B cell (primary cell): ENCODE results near the gene SLC49A3. TPM values are rescaled to one million over a fixed set of nuclear protein-coding genes. Genes with fewer than 3 reads are reported as not detected.

ENCODE experiments used
- ATAC-seq: fragments of 200-7000 bp; cut with Tn5 transposase; one replicate; pipeline ENCODE4 v1.10.0; 2021; ENCODE audit warnings: low read depth, mild to moderate bottlenecking, moderate number of reproducible peaks, moderate library complexity
- CTCF ChIA-PET: fragments of 350-600 bp; sonication (Branson Sonifier 250); formaldehyde crosslinking; loops from one replicate; lab custom pipeline; 2021; ENCODE audit warnings: antibody characterized with exemption, inconsistent platforms; lab: Charles Lee
- POLR2A ChIA-PET: fragments of 350-600 bp; sonication (Branson Sonifier 250); formaldehyde crosslinking; loops from one replicate; lab custom pipeline; 2021; ENCODE audit warnings: antibody characterized with exemption; lab: Charles Lee
- DNase-seq: peaks from one replicate; pipeline ENCODE4 v3.0.0; 2013
- H2AFZ ChIP-seq: 2 replicates; pipeline ENCODE4 v1.6.1; 2012; ENCODE audit warnings: mild to moderate bottlenecking, low read depth, low read length; ENCODE audit not compliant: insufficient read depth, poor library complexity, severe bottlenecking
- H3K27ac ChIP-seq, 2 donors: 1 replicate in 1 of 2; 2 replicates in 1 of 2; pipeline ENCODE4 v1.5.1; 2012 to 2013; ENCODE audit warnings: low read length in 2 of 2, mild to moderate bottlenecking in 2 of 2, moderate library complexity in 1 of 2
- H3K27me3 ChIP-seq, 4 experiments: fragments of 200-600 bp in 1 of 4; sonication (generic) in 1 of 4; replicated peaks in 1 of 4; 1 replicate in 2 of 4; 2 replicates in 2 of 4; pipeline versions ENCODE4 v1.6.1 to v1.7.0; 2013 to 2016; ENCODE audit warnings: low read length in 3 of 4, mild to moderate bottlenecking in 2 of 4, mixed read lengths in 1 of 4, moderate library complexity in 1 of 4; ENCODE audit not compliant: insufficient read depth in 4 of 4, control insufficient read depth in 3 of 4; ENCODE audit errors: control extremely low read depth in 1 of 4
- H3K36me3 ChIP-seq, 2 experiments: replicated peaks in 1 of 2; 1 replicate in 1 of 2; 2 replicates in 1 of 2; pipeline versions ENCODE4 v1.6.1 to v1.7.1; 2013; ENCODE audit warnings: low read length in 1 of 2; ENCODE audit not compliant: insufficient read depth in 2 of 2, control insufficient read depth in 1 of 2; ENCODE audit errors: control extremely low read depth in 1 of 2, extremely low read depth in 1 of 2
- H3K4me1 ChIP-seq, 2 donors: fragments of 200-600 bp in 1 of 2; sonication (generic) in 1 of 2; 1 replicate in 1 of 2; 2 replicates in 1 of 2; pipeline versions ENCODE4 v1.5.1 to v1.6.1; 2013 to 2017; ENCODE audit warnings: low read length in 2 of 2; ENCODE audit not compliant: control insufficient read depth in 2 of 2, insufficient read depth in 2 of 2
- H3K4me2 ChIP-seq: replicated peaks from 2 replicates; pipeline ENCODE3; 2012; ENCODE audit warnings: mild to moderate bottlenecking, low read depth, low read length; ENCODE audit not compliant: poor library complexity, severe bottlenecking
- H3K4me3 ChIP-seq, 5 experiments: fragments of 200-600 bp in 1 of 5; sonication (generic) in 1 of 5; 1 replicate in 3 of 5; 2 replicates in 2 of 5; pipeline versions ENCODE4 v1.5.1 to v1.7.0; 2011 to 2016; ENCODE audit warnings: low read length in 4 of 5, mild to moderate bottlenecking in 4 of 5, low read depth in 2 of 5, control low read depth in 1 of 5, moderate library complexity in 1 of 5; ENCODE audit not compliant: insufficient read depth in 1 of 5; ENCODE audit errors: control extremely low read depth in 1 of 5, extremely low read depth in 1 of 5
- H3K79me2 ChIP-seq: fragments of 200-600 bp; sonication (generic); one replicate; pipeline ENCODE4 v1.6.0; 2016; ENCODE audit warnings: low read length; ENCODE audit not compliant: control insufficient read depth, insufficient read depth
- H3K9ac ChIP-seq: fragments of 200-600 bp; sonication (generic); 2 replicates; pipeline ENCODE4 v1.6.1; 2017; ENCODE audit warnings: mild to moderate bottlenecking, low read length, moderate library complexity
- H3K9me3 ChIP-seq, 3 donors: one replicate each; pipeline versions ENCODE4 v1.6.1 to v1.7.1; 2013; ENCODE audit warnings: low read length in 2 of 3; ENCODE audit not compliant: control insufficient read depth in 2 of 3, insufficient read depth in 1 of 3; ENCODE audit errors: control extremely low read depth in 1 of 3
- H4K20me1 ChIP-seq: 2 replicates; pipeline ENCODE4 v1.6.0; 2012; ENCODE audit warnings: mild to moderate bottlenecking, low read length; ENCODE audit not compliant: insufficient read depth, control insufficient read depth, poor library complexity, severe bottlenecking
- H3K27ac Mint-ChIP-seq: one replicate; pipeline ENCODE4 v1.8.0; 2021; ENCODE audit warnings: mixed read lengths
- H3K27me3 Mint-ChIP-seq: one replicate; pipeline ENCODE4 v1.8.0; 2021; ENCODE audit warnings: mixed read lengths
- H3K4me1 Mint-ChIP-seq: one replicate; pipeline ENCODE4 v1.8.0; 2021; ENCODE audit warnings: mixed read lengths
- H3K4me3 Mint-ChIP-seq: one replicate; pipeline ENCODE4 v1.8.0; 2021; ENCODE audit warnings: mixed read lengths
- H3K9me3 Mint-ChIP-seq: one replicate; pipeline ENCODE4 v1.8.0; 2022; ENCODE audit warnings: mixed read lengths; ENCODE audit not compliant: insufficient read depth
- EZH2 ChIP-seq: IDR thresholded peaks from 2 replicates; pipeline ENCODE4 v1.6.1; 2012; ENCODE audit warnings: borderline replicate concordance, low read depth, mild to moderate bottlenecking, moderate library complexity, low read length; ENCODE audit not compliant: insufficient read depth, poor library complexity, severe bottlenecking
- WGBS: methylation state at CpG from one replicate; pipeline ENCODE4 v1.1.5; 2013; ENCODE audit warnings: missing lambda C conversion rate; ENCODE audit not compliant: insufficient coverage; 5-methylcytosine and 5-hydroxymethylcytosine counted together
- intact Hi-C: fragments of 100-400 bp; cut with micrococcal nuclease; formaldehyde crosslinking; loops from one replicate; pipeline ENCODE4 v1.10.0; 2022
- polyA plus RNA-seq: library from polyadenylated mRNA; depleted of rRNA; stranded (reverse); fragments of >200 nt; gene quantifications from 2 replicates; pipeline ENCODE4 v1.2.3, GENCODE V29; 2012
- total RNA-seq, 2 donors: library from RNA; stranded (reverse); fragments of 120-200 nt in 1 of 2; gene quantifications; 1 replicate in 1 of 2; 2 replicates in 1 of 2; pipeline versions ENCODE4 v1.2.3 to v1.2.4, GENCODE V29; 2013 to 2022
- TF ChIP-seq, protein P1 (sequence below): fragments of 200-600 bp; IDR thresholded peaks from one replicate; pipeline ENCODE4 v1.8.0; 2022; ENCODE audit warnings: antibody characterized with exemption, mild to moderate bottlenecking

SLC49A3 gene
- total and polyA plus RNA-seq, 2 donors (not counting 1 experiment from before 2014, with no cell fraction given): 2.0 to 4.3 TPM

DNA sequence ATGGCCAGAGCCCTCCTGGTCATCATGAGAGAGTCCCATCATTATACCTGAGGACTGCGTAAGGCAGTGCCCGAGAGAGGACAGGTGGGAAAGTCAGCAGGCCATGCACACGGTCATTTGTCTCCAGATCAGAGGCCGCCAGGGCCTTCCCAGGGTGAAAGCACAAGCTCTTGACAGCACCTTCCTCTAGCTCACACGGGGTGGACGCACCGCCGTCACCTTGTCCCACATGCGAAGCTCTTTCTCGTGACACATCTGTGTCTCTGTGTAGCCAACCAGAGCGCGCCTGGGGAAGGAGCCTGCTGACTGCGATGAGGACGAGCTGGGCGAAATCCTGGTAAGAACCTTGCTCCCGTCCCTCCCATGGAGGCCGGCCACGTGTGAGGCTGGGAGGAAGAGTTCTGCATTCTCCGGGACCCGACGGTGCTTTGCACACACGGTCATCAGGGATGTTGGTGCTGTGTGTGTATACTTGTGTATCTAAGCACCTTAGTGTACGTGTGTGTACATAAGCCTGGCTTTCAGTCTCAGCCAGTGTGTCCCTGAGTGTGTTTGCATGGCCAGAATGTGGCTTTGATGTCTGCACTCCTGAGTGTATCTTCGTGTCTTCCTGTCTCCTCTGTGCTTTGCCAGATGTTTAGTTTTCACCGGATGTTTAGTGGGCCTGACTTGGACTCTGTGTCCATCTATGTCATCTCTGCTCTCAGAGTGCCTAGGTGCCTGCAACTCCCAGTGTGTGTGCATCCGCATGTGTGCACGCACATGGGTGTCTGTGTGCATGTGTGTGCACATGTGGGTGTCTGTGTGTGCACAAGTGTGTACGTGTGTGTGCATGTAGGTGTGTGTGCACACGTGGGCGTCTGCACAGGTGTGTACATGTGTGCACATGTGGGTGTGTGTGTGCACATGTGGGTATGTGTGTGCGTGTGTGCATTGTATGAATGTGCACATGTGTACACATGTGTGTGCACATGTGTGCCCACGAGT is 30.0 kb downstream of the SLC49A3 start:
- no peaks in the 10 kb centered on the region for H3K9me3 Mint-ChIP-seq
- H3K4me2 ChIP-seq: no peak overlapping the region
- no peak overlapping the region for H3K27ac ChIP-seq
- peaks cover 0 to 17% (median 0%) of the 10 kb centered on the region in 3 donors for H3K9me3 ChIP-seq
- H3K4me3 ChIP-seq: no peak overlapping the region
- intact Hi-C loops: no loop called here
- no peak overlapping the region for H2AFZ ChIP-seq
- POLR2A ChIA-PET: no interaction called here
- H3K9ac ChIP-seq: no peak overlapping the region
- peaks cover 9% of the 10 kb centered on the region for H3K79me2 ChIP-seq
- DNase-seq (no peak), ATAC-seq (no peak)
- H4K20me1 ChIP-seq: no peaks in the 10 kb centered on the region
- CTCF ChIA-PET: no interaction called here
- TF ChIP-seq EZH2: no peak
- TF ChIP-seq, protein P1, sequence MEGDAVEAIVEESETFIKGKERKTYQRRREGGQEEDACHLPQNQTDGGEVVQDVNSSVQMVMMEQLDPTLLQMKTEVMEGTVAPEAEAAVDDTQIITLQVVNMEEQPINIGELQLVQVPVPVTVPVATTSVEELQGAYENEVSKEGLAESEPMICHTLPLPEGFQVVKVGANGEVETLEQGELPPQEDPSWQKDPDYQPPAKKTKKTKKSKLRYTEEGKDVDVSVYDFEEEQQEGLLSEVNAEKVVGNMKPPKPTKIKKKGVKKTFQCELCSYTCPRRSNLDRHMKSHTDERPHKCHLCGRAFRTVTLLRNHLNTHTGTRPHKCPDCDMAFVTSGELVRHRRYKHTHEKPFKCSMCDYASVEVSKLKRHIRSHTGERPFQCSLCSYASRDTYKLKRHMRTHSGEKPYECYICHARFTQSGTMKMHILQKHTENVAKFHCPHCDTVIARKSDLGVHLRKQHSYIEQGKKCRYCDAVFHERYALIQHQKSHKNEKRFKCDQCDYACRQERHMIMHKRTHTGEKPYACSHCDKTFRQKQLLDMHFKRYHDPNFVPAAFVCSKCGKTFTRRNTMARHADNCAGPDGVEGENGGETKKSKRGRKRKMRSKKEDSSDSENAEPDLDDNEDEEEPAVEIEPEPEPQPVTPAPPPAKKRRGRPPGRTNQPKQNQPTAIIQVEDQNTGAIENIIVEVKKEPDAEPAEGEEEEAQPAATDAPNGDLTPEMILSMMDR: no peak
- no peaks in the 10 kb centered on the region for H3K27me3 ChIP-seq
- H3K27ac Mint-ChIP-seq: no peak overlapping the region
- H3K4me3 Mint-ChIP-seq: no peak overlapping the region
- peaks cover 3% of the 10 kb centered on the region for H3K4me1 Mint-ChIP-seq
- H3K36me3 ChIP-seq: no peaks in the 10 kb centered on the region
- no peaks in the 10 kb centered on the region for H3K27me3 Mint-ChIP-seq
- WGBS: 96% methylated on average over 31 of the region's 32 CpGs
- peaks cover 4 to 7% of the 10 kb centered on the region in 2 donors for H3K4me1 ChIP-seq
